CD4-positive, alpha-beta T cell treated with Interleukin-21 for 1 hour (primary cell): ENCODE results near the gene POLR1A.

ENCODE experiments used
- DNase-seq: peaks from one replicate; pipeline ENCODE4 v3.0.0-alpha.2; 2020

POLR1A gene

GRCh38 chr2:86019121-86019520 is 86.6 kb downstream of the POLR1A start:
- DNase-seq = no peak

GRCh38 chr2:86017901-86018896 is 87.5 kb downstream of the POLR1A start:
- no peak for DNase-seq

- no peak for DNase-seq
These were observed 89.1 kb downstream of the POLR1A start for GRCh38 chr2:86016581-86016980.

- no peak for DNase-seq
These were observed 90.0 kb downstream of the POLR1A start for GRCh38 chr2:86015699-86016098.

- DNase-seq = no peak
These were observed 90.7 kb downstream of the POLR1A start for GRCh38 chr2:86015006-86015405.

GRCh38 chr2:86014493-86014892 is 91.2 kb downstream of the POLR1A start:
- no peak for DNase-seq

- DNase-seq = no peak
These were observed 93.5 kb downstream of the POLR1A start for GRCh38 chr2:86012007-86012712.

GRCh38 chr2:86011449-86011941 is 94.2 kb downstream of the POLR1A start:
- no peak for DNase-seq

- no peak for DNase-seq
These were observed 95.6 kb downstream of the POLR1A start for GRCh38 chr2:86010083-86010482.

GRCh38 chr2:86006524-86006923 is 99.2 kb downstream of the POLR1A start:
- DNase-seq = no peak

GRCh38 chr2:86003967-86004366 is 101.7 kb downstream of the POLR1A start:
- DNase-seq = no peak

GRCh38 chr2:86003104-86003503 is 102.6 kb downstream of the POLR1A start:
- no peak for DNase-seq

- no peak for DNase-seq
These were observed 103.3 kb downstream of the POLR1A start for GRCh38 chr2:86002375-86002774.

- no peak for DNase-seq
These were observed 104.4 kb downstream of the POLR1A start for GRCh38 chr2:86001326-86001725.

GRCh38 chr2:86000938-86001312 is 104.8 kb downstream of the POLR1A start:
- DNase-seq = no peak

GRCh38 chr2:86000131-86000937 is 105.4 kb downstream of the POLR1A start:
- DNase-seq = no peak

- peak; percentile 41 for DNase-seq
These were observed 106.4 kb downstream of the POLR1A start for GRCh38 chr2:85999061-85999831.

GRCh38 chr2:85998071-85998991 is 107.4 kb downstream of the POLR1A start:
- DNase-seq = no peak

- no peak for DNase-seq
These were observed 108.4 kb downstream of the POLR1A start for GRCh38 chr2:85997017-85997970.

GRCh38 chr2:85996591-85996990 is 109.1 kb downstream of the POLR1A start:
- DNase-seq = no peak
